HepG2 (cell line): Measurements from ENCODE around the gene DNASE1L2. TPM values are rescaled to one million over a fixed set of nuclear protein-coding genes. Genes with fewer than 3 reads are reported as not detected.
A peak's percentile ranks its signal among the peaks of the same experiment; 100 is the strongest.

ENCODE experiments used
- ELK4 ChIP-seq: sonication (generic); formaldehyde crosslinking; IDR thresholded peaks from 2 replicates; pipeline ENCODE4 v1.9.0; 2021; ENCODE audit warnings: missing genetic modification reagents, borderline replicate concordance
- FOXK2 ChIP-seq: fragments of 450-650 bp; IDR thresholded peaks from 2 replicates; pipeline ENCODE4 v1.6.1; 2016
- FOXP1 ChIP-seq, 2 experiments: fragments of 450-650 bp in 1 of 2; IDR thresholded peaks; 2 replicates each; pipeline ENCODE4 v1.6.1; 2017 to 2018; ENCODE audit warnings: antibody characterized with exemption in 1 of 2
- FOXP4 ChIP-seq: sonication (generic); formaldehyde crosslinking; IDR thresholded peaks from 2 replicates; pipeline ENCODE4 v1.4.0; 2020; ENCODE audit warnings: missing genetic modification reagents
- HHEX ChIP-seq: IDR thresholded peaks from 2 replicates; pipeline ENCODE4 v1.6.1; 2016; ENCODE audit warnings: control low read depth
- IRX3 ChIP-seq: sonication (generic); formaldehyde crosslinking; IDR thresholded peaks from 2 replicates; pipeline ENCODE4 v1.8.1; 2023; ENCODE audit warnings: mild to moderate bottlenecking, low read depth, missing genetic modification reagents, borderline replicate concordance
- ISL2 ChIP-seq: sonication (generic); formaldehyde crosslinking; IDR thresholded peaks from 2 replicates; pipeline ENCODE4 v1.5.0; 2020; ENCODE audit warnings: missing genetic modification reagents
- LCORL ChIP-seq, 2 experiments: fragments of 450-650 bp in 1 of 2; sonication (generic) in 1 of 2; formaldehyde crosslinking in 1 of 2; IDR thresholded peaks; 2 replicates each; pipeline versions ENCODE4 v1.5.0 to v1.6.1; 2017 to 2020; ENCODE audit warnings: antibody characterized with exemption in 1 of 2, missing genetic modification reagents in 1 of 2
- NR2F2 ChIP-seq: IDR thresholded peaks from 2 replicates; pipeline ENCODE4 v1.6.1; 2012; ENCODE audit warnings: low read depth, inconsistent platforms, borderline replicate concordance
- PLRG1 ChIP-seq: fragments of 450-650 bp; conservative IDR thresholded peaks from 2 replicates; pipeline ENCODE4 v1.6.1; 2016
- RARA ChIP-seq: IDR thresholded peaks from 2 replicates; pipeline ENCODE4 v1.6.1; 2016; ENCODE audit warnings: missing genetic modification reagents, missing compliant biosample characterization
- SCMH1 ChIP-seq: sonication (generic); formaldehyde crosslinking; IDR thresholded peaks from 2 replicates; pipeline ENCODE4 v1.9.0; 2021; ENCODE audit warnings: missing genetic modification reagents, mild to moderate bottlenecking, borderline replicate concordance
- USF2 ChIP-seq, 2 experiments: sonication (generic) in 1 of 2; formaldehyde crosslinking in 1 of 2; IDR thresholded peaks; 2 replicates each; pipeline versions ENCODE4 v1.5.1 to v1.6.1; 2011 to 2020; ENCODE audit warnings: borderline replicate concordance in 1 of 2, low read depth in 1 of 2, low read length in 1 of 2, mild to moderate bottlenecking in 1 of 2, missing genetic modification reagents in 1 of 2, moderate library complexity in 1 of 2
- ZBTB43 ChIP-seq: sonication (generic); formaldehyde crosslinking; conservative IDR thresholded peaks from 2 replicates; pipeline ENCODE4 v1.4.0; 2020; ENCODE audit warnings: missing genetic modification reagents
- ZNF143 ChIP-seq: sonication (generic); formaldehyde crosslinking; IDR thresholded peaks from 2 replicates; pipeline ENCODE4 v1.4.0; 2020; ENCODE audit warnings: missing genetic modification reagents
- ZNF17 ChIP-seq: sonication (generic); formaldehyde crosslinking; IDR thresholded peaks from 2 replicates; pipeline ENCODE4 v1.5.0; 2020; ENCODE audit warnings: mild to moderate bottlenecking, missing genetic modification reagents
- ZNF597 ChIP-seq: sonication (generic); formaldehyde crosslinking; IDR thresholded peaks from 2 replicates; pipeline ENCODE4 v1.5.0; 2020; ENCODE audit warnings: missing genetic modification reagents
- polyA plus RNA-seq, 8 experiments: library from polyadenylated mRNA; depleted of rRNA in 3 of 8; stranded (reverse) in 7 of 8; unstranded in 1 of 8; fragments of >200 nt; fragmentation: Illumina TruSeq in 4 of 8; extraction: Trizol in 4 of 8; gene quantifications; 2 replicates each; pipeline versions ENCODE4 v1.2.1 to v1.2.3, GENCODE V29; 2011 to 2016; ENCODE audit warnings: low read depth in 4 of 8, missing spikeins in 1 of 8, mixed read lengths in 1 of 8; ENCODE audit not compliant: insufficient read depth in 1 of 8
- total RNA-seq, 5 experiments: library from RNA; depleted of rRNA; stranded (reverse); fragments of >200 nt; fragmentation: Illumina TruSeq; extraction: Trizol; gene quantifications; 2 replicates each; pipeline ENCODE4 v1.2.3, GENCODE V29; 2016; ENCODE audit warnings: low read depth in 1 of 5

The DNASE1L2 gene
- total and polyA plus RNA-seq, 2 of the 13 experiments (the other 11 are each of a cell fraction or from before 2014, with no cell fraction given) = 0.44 to 0.50 TPM

- TF ChIP-seq IRX3 (CRISPR knock-in tag) (no peak), ZBTB43 (CRISPR knock-in tag) (no peak; the same call in 1 of the 2 replicates), PLRG1 (no peak), ISL2 (CRISPR knock-in tag) (no peak; the same call in 1 of the 2 replicates), ZNF17 (CRISPR knock-in tag) (0 out of 2 replicates have a peak, but pooled peaks have one; percentile 23), NR2F2 (peak; percentile 3; the same call in 1 of the 2 replicates), FOXP4 (no peak; the same call in 1 of the 2 replicates), ZNF597 (CRISPR knock-in tag) (no peak), RARA (no peak), LCORL (IDR thresholded peaks at IDR 0.05) (no peak), LCORL (CRISPR knock-in tag; IDR thresholded peaks at IDR 0.05) (peak; percentile 73), USF2 (IDR thresholded peaks at IDR 0.05; ENCODE audit: low read depth, low read length) (no peak), USF2 (CRISPR knock-in tag; IDR thresholded peaks at IDR 0.05; ENCODE audit: borderline replicate concordance) (no peak), FOXP1 (IDR thresholded peaks at IDR 0.05) (no peak), FOXP1 (CRISPR knock-in tag; IDR thresholded peaks at IDR 0.05) (no peak), FOXK2 (peak; percentile 86), ELK4 (CRISPR knock-in tag) (no peak), ZNF143 (CRISPR knock-in tag) (peak; percentile 49), HHEX (no peak), SCMH1 (CRISPR knock-in tag) (no peak)
Measured at GRCh38 chr16:2205104-2205966, 30.9 kb upstream of the DNASE1L2 start, which contains the start of gene MLST8 (continued).
